ENCODE measurements around the gene SLC39A8. TPM values are rescaled to one million over a fixed set of nuclear protein-coding genes. Genes with fewer than 3 reads are reported as not detected.
"Not testable (repeated sequence)": the region's sequence is repeated elsewhere in the genome, so short reads cannot be mapped to it uniquely, and the experiment has no call there.

The SLC39A8 gene
- total and polyA plus RNA-seq, 7 donors = 3.2 to 44.5 (median 7.7) TPM

DNA sequence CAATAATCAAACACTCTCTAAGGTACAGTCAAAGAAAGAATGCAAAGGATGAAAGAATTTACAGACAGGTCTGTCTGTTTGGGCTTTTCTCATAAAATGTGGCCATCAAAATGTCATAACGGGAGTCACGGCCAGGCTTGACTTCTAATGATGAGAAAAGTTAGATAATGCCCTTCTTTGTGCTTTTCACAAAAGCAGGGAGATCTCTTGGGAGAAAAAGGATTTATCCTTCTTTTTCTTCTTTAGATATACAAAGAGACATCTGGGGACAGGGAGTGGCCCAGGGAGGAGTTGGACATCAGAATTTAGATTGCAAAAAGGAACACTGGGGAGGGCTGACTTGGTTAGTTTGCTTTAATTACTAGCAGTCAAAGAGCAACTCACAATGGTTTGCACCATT lies 93.1 kb downstream of the SLC39A8 start:
- no peaks in the 10 kb centered on the region for H3K9me3 ChIP-seq
- DNase-seq = no peak
- no peaks in the 10 kb centered on the region for H3K27me3 ChIP-seq
- intact Hi-C loops (cut with DNase I) = no loop called here
- TF ChIP-seq POLR2A (IDR thresholded peaks at IDR 0.05) = no peak
- TF ChIP-seq POLR2AphosphoS5 (IDR thresholded peaks at IDR 0.05) = no peak
- TF ChIP-seq EP300 (IDR thresholded peaks at IDR 0.05) = no peak
- TF ChIP-seq, protein P1, sequence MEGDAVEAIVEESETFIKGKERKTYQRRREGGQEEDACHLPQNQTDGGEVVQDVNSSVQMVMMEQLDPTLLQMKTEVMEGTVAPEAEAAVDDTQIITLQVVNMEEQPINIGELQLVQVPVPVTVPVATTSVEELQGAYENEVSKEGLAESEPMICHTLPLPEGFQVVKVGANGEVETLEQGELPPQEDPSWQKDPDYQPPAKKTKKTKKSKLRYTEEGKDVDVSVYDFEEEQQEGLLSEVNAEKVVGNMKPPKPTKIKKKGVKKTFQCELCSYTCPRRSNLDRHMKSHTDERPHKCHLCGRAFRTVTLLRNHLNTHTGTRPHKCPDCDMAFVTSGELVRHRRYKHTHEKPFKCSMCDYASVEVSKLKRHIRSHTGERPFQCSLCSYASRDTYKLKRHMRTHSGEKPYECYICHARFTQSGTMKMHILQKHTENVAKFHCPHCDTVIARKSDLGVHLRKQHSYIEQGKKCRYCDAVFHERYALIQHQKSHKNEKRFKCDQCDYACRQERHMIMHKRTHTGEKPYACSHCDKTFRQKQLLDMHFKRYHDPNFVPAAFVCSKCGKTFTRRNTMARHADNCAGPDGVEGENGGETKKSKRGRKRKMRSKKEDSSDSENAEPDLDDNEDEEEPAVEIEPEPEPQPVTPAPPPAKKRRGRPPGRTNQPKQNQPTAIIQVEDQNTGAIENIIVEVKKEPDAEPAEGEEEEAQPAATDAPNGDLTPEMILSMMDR (IDR thresholded peaks at IDR 0.05) = no peak
- no peak overlapping the region for H3K4me3 ChIP-seq
- H3K27ac ChIP-seq = no peak overlapping the region
- H3K36me3 ChIP-seq = no peaks in the 10 kb centered on the region
- 85 to 86% methylated on average over 2 of the region's 2 CpGs for WGBS, 2 donors
- no peaks in the 10 kb centered on the region for H3K4me1 ChIP-seq

DNA sequence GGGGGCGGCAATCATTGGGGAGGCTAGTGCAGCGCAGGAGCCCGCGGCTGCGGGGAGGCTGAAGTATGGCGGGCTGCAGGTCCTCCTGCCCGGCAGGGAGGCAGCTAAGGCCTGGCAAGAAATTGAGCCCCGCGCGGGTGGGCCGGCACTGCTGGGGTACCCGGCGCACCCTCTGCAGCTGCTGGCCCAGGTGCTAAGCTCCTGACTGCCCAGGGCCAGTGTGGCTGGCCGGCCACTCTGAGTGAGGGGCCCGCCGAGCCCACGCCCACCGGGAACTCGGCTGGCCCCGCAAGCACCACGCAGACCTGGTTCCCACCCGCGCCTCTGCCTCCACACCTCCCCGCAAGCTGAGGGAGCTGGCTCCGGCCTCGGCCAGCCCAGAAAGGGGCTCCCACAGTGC lies 94.9 kb downstream of the SLC39A8 start:
- H3K27me3 ChIP-seq = no peaks in the 10 kb centered on the region
- DNase-seq = no peak
- WGBS, 2 donors = 83 to 85% methylated on average over 26 of the region's 26 CpGs
- no peak overlapping the region for H3K27ac ChIP-seq
- TF ChIP-seq, protein P1 (IDR thresholded peaks at IDR 0.05) = no peak
- TF ChIP-seq POLR2A (IDR thresholded peaks at IDR 0.05) (no peak), EP300 (IDR thresholded peaks at IDR 0.05) (no peak), POLR2AphosphoS5 (IDR thresholded peaks at IDR 0.05) (no peak)
- no peaks in the 10 kb centered on the region for H3K36me3 ChIP-seq
- H3K4me3 ChIP-seq = no peak overlapping the region
- intact Hi-C loops (cut with DNase I) = no loop called here
- H3K9me3 ChIP-seq = no peaks in the 10 kb centered on the region
- no peaks in the 10 kb centered on the region for H3K4me1 ChIP-seq

DNA sequence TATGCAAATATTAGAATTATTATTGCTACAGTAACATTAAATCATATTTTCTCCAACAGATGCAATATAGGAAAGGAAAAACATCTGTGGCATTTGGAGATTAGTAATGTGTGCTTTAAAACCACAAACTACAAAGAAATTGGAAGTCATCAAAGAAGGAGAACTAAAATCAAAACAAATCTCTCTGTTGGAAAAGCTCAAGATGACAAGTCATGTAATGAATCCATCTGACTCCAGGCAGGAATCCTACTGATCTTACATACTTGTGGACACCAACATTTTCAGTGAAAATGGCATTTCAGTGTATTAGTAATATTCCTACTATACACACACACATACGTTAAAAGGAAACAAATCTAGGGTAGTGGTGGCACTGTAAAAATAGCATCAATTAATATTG lies 98.2 kb downstream of the SLC39A8 start:
- H3K27me3 ChIP-seq = no peaks in the 10 kb centered on the region
- intact Hi-C loops (cut with DNase I) = no loop called here
- H3K4me3 ChIP-seq = no peak overlapping the region
- H3K4me1 ChIP-seq = no peaks in the 10 kb centered on the region
- H3K36me3 ChIP-seq = no peaks in the 10 kb centered on the region
- H3K9me3 ChIP-seq = no peaks in the 10 kb centered on the region
- TF ChIP-seq, protein P1 (IDR thresholded peaks at IDR 0.05) = no peak
- TF ChIP-seq POLR2AphosphoS5 (IDR thresholded peaks at IDR 0.05) (no peak), POLR2A (IDR thresholded peaks at IDR 0.05) (no peak), EP300 (IDR thresholded peaks at IDR 0.05) (no peak)
- no peak for DNase-seq
- H3K27ac ChIP-seq = no peak overlapping the region
- WGBS, 2 donors = 55 to 59% methylated on average over 1 of the region's 1 CpG

DNA sequence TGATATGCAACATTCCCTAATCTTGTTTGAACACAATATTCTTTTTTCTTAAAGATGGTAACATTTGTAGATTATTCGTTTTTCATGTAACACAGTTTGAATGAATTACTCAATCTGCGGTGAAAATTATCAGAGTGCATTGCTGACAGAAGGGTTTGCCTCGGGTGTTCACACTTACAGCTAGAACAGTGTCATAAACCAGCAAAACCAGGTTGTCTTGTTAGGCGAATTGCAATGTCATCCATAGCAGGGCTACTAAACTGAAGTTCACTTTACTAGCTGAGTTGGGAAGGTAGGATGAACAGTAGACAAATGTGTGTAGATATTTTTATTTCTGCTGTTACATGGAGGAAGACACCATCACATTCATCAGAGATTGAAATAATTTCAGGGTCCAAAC lies 98.9 kb downstream of the SLC39A8 start:
- intact Hi-C loops (cut with DNase I) = no loop called here
- TF ChIP-seq EP300 (IDR thresholded peaks at IDR 0.05) = no peak
- no peak for TF ChIP-seq POLR2AphosphoS5 (IDR thresholded peaks at IDR 0.05)
- no peak for TF ChIP-seq POLR2A (IDR thresholded peaks at IDR 0.05)
- TF ChIP-seq, protein P1 (IDR thresholded peaks at IDR 0.05) = no peak
- 37 to 82% methylated on average over 4 of the region's 4 CpGs for WGBS, 2 donors

DNA sequence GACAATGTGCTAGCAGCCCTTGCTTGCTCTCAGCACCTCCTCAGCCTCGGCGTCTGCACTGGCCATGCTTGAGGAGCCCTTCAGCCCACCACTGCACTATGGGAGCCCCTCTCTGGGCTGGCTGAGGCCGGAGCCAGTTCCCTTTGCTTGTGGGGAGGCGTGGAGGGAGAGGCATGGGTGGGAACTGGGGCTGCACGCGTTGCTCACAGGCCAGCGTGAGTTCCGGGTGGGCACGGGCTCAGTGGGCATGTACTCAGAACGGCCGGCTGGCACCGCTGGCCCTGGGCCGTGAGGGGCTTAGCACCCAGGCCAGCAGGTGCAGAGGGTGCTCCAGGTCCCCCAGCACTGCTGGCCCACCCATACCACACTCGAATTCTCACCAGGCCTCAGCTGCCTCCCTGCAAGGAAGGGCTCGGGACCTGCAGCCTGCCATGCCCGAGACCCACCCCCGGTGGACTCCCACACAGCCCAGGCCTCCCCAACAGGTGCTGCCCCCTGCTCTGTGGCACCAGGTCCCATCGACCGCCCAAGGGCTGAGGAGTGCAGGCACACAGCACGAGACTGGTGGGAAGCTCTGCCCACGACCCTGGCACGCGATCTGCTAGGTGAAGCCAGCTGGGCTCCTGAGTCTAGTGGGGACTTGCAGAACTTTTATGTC lies 100.3 kb downstream of the SLC39A8 start:
- Histone ChIP-seq H3K4me1 (no peaks in the 10 kb centered on the region), H3K27me3 (no peaks in the 10 kb centered on the region), H3K27ac (no peak overlapping the region), H3K9me3 (no peaks in the 10 kb centered on the region), H3K36me3 (no peaks in the 10 kb centered on the region), H3K4me3 (no peak overlapping the region)
- no peak for TF ChIP-seq POLR2A (IDR thresholded peaks at IDR 0.05)
- TF ChIP-seq, protein P1 (IDR thresholded peaks at IDR 0.05) = no peak
- no peak for TF ChIP-seq POLR2AphosphoS5 (IDR thresholded peaks at IDR 0.05)
- TF ChIP-seq EP300 (IDR thresholded peaks at IDR 0.05) = no peak
- intact Hi-C loops (cut with DNase I) = no loop called here
- no peak for DNase-seq
- 82 to 85% methylated on average over 23 of the region's 23 CpGs for WGBS, 2 donors

More for the DNA sequence above, 98.9 kb downstream of the SLC39A8 start:
- Histone ChIP-seq H3K36me3 (no peaks in the 10 kb centered on the region), H3K9me3 (no peaks in the 10 kb centered on the region), H3K27ac (no peak overlapping the region), H3K27me3 (no peaks in the 10 kb centered on the region), H3K4me3 (no peak overlapping the region), H3K4me1 (no peaks in the 10 kb centered on the region)
- no peak for DNase-seq

DNA sequence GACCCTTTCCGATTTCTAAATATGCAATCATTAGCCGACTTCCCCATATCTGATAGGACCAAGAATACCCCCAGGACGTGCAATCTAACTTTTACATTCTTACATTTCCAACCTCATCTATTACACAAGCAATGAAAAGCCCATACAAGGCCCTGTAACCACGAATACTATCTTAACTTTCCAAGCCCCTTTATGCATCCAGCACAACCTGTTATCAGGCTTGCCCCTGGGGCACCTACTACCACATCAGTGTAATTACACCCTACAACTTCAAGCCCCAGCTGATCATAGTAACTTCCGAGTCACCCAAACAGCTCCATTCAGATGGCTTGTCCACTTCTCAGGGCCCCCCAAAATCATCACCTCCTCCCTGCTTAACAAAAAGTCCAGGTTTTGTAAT lies 102.0 kb downstream of the SLC39A8 start:
- H3K27ac ChIP-seq; intact Hi-C loops (cut with DNase I); H3K9me3 ChIP-seq; H3K4me3 ChIP-seq; H3K27me3 ChIP-seq; H3K36me3 ChIP-seq; DNase-seq; H3K4me1 ChIP-seq: not testable (repeated sequence)
- 72 to 73% methylated on average over 5 of the region's 5 CpGs for WGBS, 2 donors
